ENCODE measurements around the gene ANKUB1.

The ANKUB1 gene

DNA sequence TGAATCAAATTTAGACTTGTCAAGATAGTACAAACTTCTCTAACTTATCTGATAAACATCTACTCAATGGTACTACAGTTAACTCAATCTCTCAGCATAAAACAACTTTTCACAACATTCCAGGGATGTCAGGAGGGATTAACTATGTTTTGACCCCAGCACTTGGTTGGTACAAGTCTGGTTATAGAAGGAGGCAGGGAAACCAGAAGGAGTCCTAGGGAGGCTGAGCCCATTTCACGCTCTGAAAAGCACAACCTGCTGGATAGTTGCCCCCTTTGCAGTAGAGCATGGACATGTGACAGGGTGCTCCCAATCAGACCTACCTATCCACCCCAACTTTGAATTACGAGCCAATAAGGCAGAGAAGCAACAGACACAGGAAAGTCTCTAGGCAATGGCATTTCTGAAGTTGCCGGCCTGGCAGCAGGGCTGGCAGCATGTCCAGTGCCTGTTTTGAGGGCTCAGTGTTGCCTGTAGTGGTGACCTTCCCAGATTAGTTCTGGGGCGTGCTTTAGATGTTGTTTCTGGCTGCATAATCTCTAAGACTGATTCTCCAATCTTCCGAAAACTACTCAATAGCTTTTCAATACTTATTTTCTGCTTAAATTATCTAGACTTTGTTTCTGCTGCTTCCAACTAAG is 8.2 kb downstream of the ANKUB1 start:
- TF ChIP-seq POLR2A (IDR thresholded peaks at IDR 0.05; ENCODE audit: extremely low read depth, insufficient read length) (no peak), MYC (IDR thresholded peaks at IDR 0.05; ENCODE audit: low read depth, low read length) (no peak)
- TF ChIP-seq, protein P1, sequence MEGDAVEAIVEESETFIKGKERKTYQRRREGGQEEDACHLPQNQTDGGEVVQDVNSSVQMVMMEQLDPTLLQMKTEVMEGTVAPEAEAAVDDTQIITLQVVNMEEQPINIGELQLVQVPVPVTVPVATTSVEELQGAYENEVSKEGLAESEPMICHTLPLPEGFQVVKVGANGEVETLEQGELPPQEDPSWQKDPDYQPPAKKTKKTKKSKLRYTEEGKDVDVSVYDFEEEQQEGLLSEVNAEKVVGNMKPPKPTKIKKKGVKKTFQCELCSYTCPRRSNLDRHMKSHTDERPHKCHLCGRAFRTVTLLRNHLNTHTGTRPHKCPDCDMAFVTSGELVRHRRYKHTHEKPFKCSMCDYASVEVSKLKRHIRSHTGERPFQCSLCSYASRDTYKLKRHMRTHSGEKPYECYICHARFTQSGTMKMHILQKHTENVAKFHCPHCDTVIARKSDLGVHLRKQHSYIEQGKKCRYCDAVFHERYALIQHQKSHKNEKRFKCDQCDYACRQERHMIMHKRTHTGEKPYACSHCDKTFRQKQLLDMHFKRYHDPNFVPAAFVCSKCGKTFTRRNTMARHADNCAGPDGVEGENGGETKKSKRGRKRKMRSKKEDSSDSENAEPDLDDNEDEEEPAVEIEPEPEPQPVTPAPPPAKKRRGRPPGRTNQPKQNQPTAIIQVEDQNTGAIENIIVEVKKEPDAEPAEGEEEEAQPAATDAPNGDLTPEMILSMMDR (IDR thresholded peaks at IDR 0.05; ENCODE audit: low read depth, low read length), result no peak
- TF ChIP-seq, protein P2, sequence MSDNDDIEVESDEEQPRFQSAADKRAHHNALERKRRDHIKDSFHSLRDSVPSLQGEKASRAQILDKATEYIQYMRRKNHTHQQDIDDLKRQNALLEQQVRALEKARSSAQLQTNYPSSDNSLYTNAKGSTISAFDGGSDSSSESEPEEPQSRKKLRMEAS (IDR thresholded peaks at IDR 0.05; ENCODE audit: low read depth, low read length), result no peak
- DNase-seq (ENCODE audit: low read depth), result no peak
- H3K4me3 ChIP-seq (ENCODE audit: low read depth, low read length), result no peak overlapping the region

DNA sequence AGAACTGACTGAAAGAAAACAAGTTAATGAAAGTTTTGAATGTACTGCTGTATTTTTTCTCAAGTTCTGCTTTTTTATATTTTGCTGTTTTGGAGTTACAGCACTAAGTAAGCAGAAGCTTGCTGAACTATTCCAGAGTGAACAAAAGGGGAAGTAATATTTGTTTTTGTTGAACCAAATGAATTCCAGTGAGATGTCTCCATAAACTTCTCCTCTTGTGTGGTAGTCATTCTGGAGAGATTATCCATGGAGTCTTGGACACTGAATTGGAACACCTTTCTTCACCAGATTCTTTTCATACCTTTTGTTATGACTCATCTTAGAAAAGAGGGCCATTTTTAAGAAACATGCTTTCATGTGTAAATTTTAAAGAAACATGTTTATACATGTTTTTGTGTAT is 8.8 kb downstream of the ANKUB1 start:
- no peak overlapping the region for H3K4me3 ChIP-seq (ENCODE audit: low read depth, low read length)
- TF ChIP-seq MYC (IDR thresholded peaks at IDR 0.05; ENCODE audit: low read depth, low read length) (no peak), POLR2A (IDR thresholded peaks at IDR 0.05; ENCODE audit: extremely low read depth, insufficient read length) (no peak)
- TF ChIP-seq, protein P1 (IDR thresholded peaks at IDR 0.05; ENCODE audit: low read depth, low read length), result no peak
- TF ChIP-seq, protein P2 (IDR thresholded peaks at IDR 0.05; ENCODE audit: low read depth, low read length), result no peak
- DNase-seq (ENCODE audit: low read depth), result peak; percentile 61

GRCh38 chr3:149781741-149782140 is 10.6 kb downstream of the ANKUB1 start:
- H3K4me3 ChIP-seq (ENCODE audit: low read depth, low read length), result no peak overlapping the region
- TF ChIP-seq, protein P2 (IDR thresholded peaks at IDR 0.05; ENCODE audit: low read depth, low read length), result no peak
- no peak for TF ChIP-seq MYC (IDR thresholded peaks at IDR 0.05; ENCODE audit: low read depth, low read length)
- DNase-seq (ENCODE audit: low read depth), result no peak

DNA sequence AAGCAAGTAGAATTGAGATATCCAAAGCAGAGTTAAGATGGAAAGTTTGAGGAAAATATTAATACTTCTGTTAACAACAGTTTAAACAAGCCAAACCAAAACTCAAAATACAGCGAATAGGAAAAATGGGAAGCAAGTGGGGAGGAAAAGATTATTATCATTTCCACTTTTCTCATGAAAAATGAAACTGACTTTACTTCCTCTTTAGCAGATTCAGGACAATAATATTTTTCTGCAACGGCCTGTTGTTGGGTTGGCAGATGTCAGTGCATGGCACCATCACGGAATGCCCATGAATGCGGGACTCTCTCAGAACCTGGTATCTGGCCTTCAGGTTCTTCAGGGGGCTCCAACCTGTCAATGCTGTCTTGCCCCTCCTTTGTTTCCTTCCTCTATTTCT is 11.1 kb downstream of the ANKUB1 start:
- TF ChIP-seq, protein P2 (IDR thresholded peaks at IDR 0.05; ENCODE audit: low read depth, low read length), result no peak
- TF ChIP-seq POLR2A (IDR thresholded peaks at IDR 0.05; ENCODE audit: extremely low read depth, insufficient read length) (no peak), MYC (IDR thresholded peaks at IDR 0.05; ENCODE audit: low read depth, low read length) (no peak)
- TF ChIP-seq, protein P1 (IDR thresholded peaks at IDR 0.05; ENCODE audit: low read depth, low read length), result no peak
- H3K4me3 ChIP-seq (ENCODE audit: low read depth, low read length), result no peak overlapping the region
- peak; percentile 30 for DNase-seq (ENCODE audit: low read depth)

- DNase-seq (ENCODE audit: low read depth), result no peak
- TF ChIP-seq, protein P2 (IDR thresholded peaks at IDR 0.05; ENCODE audit: low read depth, low read length), result no peak
- TF ChIP-seq, protein P1 (IDR thresholded peaks at IDR 0.05; ENCODE audit: low read depth, low read length), result no peak
- TF ChIP-seq POLR2A (IDR thresholded peaks at IDR 0.05; ENCODE audit: extremely low read depth, insufficient read length), result no peak
- no peak for TF ChIP-seq MYC (IDR thresholded peaks at IDR 0.05; ENCODE audit: low read depth, low read length)
Observed at GRCh38 chr3:149777414-149778214, 14.7 kb downstream of the ANKUB1 start.

GRCh38 chr3:149776170-149776569 is 16.2 kb downstream of the ANKUB1 start:
- no peak overlapping the region for H3K4me3 ChIP-seq (ENCODE audit: low read depth, low read length)
- no peak for DNase-seq (ENCODE audit: low read depth)
- no peak for TF ChIP-seq POLR2A (IDR thresholded peaks at IDR 0.05; ENCODE audit: extremely low read depth, insufficient read length)

More at GRCh38 chr3:149777414-149778214, 14.7 kb downstream of the ANKUB1 start:
- H3K4me3 ChIP-seq (ENCODE audit: low read depth, low read length), result no peak overlapping the region

All from NB4 (cell line).